Activated CD8-positive, alpha-beta memory T cell treated with anti-CD3 and anti-CD28 coated beads for 36 hours (primary cell): ENCODE results near the gene CDH2. TPM values are rescaled to one million over a fixed set of nuclear protein-coding genes. Genes with fewer than 3 reads are reported as not detected.

Experiments used
- CTCF ChIA-PET: fragments of 350-600 bp; sonication (Branson Sonifier 250); formaldehyde crosslinking; loops from one replicate; lab custom pipeline; 2021; ENCODE audit warnings: antibody characterized with exemption; lab: Charles Lee
- POLR2A ChIA-PET: fragments of 350-600 bp; sonication (Branson Sonifier 250); formaldehyde crosslinking; loops from one replicate; lab custom pipeline; 2021; ENCODE audit warnings: antibody characterized with exemption; lab: Charles Lee
- total RNA-seq, 2 experiments: library from RNA; stranded (reverse); gene quantifications; one replicate each; pipeline ENCODE4 v1.2.3, GENCODE V29; 2021

Gene CDH2
- total RNA-seq, 2 experiments from 2014 or later = 0.13 to 0.17 TPM

DNA sequence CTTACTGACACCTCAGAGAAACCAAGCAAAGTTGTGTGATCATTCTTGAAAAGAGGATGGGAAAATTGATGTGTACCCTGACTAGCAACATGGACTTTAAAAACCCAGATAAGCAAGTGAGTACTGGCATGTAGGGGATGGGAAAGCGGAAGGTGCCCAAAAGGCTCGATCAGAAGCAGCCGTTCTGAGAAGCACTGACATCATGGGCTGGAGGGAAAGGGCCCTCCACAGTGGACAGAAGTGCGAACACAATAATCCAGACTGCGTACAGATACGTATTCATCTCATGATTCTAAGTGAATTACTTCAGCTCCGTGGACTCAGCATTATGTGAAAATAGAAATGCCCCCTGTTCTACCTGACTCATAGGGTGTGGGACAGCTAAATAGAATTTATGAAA lies 42.2 kb downstream of the CDH2 start:
- POLR2A ChIA-PET = no interaction called here
- CTCF ChIA-PET = no interaction called here

GRCh38 chr18:28132084-28132483 lies 44.8 kb downstream of the CDH2 start:
- ChIA-PET POLR2A (no interaction called here), CTCF (no interaction called here)

DNA sequence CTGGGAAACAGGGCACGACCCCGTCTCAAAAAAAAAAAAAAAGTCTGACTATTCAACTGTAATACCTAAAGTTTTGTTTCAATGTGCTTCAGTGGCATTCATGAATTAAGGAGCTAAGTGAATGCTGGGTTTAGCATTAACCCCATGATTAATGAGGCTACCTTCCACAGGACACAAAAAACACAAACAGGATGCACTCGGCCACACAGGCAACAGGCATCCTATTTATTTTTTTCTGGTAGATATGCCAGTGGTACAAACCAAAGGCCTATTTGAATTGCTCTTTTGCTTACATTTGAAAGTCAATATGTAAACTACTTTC lies 48.3 kb downstream of the CDH2 start:
- ChIA-PET POLR2A (no interaction called here), CTCF (no interaction called here)

GRCh38 chr18:28127763-28128658 lies 48.9 kb downstream of the CDH2 start:
- ChIA-PET CTCF (no interaction called here), POLR2A (no interaction called here)

GRCh38 chr18:28127228-28127627 lies 49.7 kb downstream of the CDH2 start:
- CTCF ChIA-PET = no interaction called here
- POLR2A ChIA-PET = no interaction called here

GRCh38 chr18:28126768-28127167 lies 50.2 kb downstream of the CDH2 start:
- ChIA-PET POLR2A (no interaction called here), CTCF (no interaction called here)

DNA sequence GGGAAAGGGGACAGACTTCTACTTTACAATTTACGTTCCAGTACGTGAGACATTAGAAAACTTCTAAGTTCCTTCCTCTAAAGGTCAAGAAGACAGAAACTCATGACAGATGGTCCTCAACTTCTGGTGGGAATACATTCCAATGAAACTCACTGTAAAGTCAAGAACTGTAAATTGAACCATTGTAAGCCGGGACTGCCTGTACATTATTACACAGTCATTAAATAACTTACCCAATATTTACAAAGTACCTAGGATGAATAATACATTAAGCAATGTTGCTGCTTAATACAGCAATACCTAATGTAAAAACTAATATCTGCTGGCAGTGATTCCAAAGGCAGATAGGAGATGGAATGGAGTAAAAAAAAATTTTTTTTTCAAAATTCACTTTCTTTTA lies 51.9 kb downstream of the CDH2 start:
- POLR2A ChIA-PET = no interaction called here
- CTCF ChIA-PET = no interaction called here

DNA sequence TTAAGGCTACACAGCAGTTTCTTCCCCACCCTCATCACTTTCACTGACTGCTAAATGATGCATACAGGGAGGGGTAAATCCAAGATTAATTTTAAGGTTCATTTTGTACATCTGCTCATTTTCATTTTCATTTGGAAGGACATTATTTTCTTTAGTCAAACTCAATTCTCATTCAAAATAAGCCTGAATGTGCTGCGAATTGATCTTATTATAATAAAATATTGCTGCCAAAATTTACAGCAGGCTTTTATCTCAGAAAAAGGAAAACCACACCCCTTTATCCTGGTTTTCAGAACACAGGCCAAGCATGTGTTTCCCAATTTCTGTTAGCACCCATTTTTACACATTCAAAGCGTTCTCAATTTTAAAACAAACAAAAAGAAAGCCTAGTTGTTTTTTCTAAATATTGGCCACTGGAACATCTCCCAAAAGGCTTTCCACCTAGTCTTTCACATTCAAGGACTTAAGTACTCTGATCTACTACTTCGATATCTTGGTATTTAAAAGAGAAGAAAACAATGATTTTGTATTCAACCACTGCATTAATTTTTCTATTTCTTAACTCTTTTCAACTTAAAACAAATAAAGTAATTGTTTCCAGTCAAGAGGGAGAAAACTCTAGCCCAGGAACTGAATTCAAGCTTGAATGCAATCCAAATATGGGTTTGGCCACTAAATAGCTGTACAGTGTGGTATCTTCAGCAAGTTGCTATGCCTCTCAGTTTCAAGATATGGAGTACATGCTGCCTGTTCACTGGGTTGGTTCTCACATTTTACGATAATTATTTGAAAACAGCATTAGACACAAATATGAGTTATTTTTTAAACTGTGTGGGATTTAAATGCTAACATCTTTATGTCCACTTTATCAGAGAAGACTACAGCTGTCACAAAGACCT lies 52.5 kb downstream of the CDH2 start:
- ChIA-PET CTCF (no interaction called here), POLR2A (no interaction called here)

DNA sequence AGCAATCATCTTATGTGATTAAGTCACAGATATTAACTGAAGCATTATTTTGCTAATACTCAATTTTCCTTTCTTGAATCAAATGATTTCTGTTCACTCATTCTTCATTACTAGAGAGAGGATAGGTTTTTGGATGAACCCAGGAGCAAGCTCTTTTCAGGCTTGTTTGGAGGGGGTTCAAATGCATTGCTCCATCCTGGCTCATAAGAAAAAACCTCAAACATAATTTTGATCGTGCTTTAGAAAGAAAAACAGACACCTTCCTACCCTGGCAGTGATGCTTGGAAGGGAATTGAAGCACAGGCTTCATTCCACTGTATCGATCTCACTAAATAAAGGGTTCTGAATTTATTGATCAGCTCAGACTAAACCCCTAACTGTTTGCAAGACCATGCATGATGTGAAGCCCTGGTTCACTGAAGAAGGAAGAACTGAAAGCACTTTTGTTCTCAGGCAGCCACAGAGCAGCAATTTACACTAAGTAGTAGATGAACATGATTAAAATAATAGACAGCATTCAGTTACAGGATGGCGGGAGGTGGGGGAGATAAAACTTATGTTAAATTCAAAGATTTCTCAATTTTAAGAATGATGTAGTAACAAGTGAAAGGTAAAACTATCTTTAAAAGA lies 53.4 kb downstream of the CDH2 start:
- ChIA-PET POLR2A (no interaction called here), CTCF (no interaction called here)

DNA sequence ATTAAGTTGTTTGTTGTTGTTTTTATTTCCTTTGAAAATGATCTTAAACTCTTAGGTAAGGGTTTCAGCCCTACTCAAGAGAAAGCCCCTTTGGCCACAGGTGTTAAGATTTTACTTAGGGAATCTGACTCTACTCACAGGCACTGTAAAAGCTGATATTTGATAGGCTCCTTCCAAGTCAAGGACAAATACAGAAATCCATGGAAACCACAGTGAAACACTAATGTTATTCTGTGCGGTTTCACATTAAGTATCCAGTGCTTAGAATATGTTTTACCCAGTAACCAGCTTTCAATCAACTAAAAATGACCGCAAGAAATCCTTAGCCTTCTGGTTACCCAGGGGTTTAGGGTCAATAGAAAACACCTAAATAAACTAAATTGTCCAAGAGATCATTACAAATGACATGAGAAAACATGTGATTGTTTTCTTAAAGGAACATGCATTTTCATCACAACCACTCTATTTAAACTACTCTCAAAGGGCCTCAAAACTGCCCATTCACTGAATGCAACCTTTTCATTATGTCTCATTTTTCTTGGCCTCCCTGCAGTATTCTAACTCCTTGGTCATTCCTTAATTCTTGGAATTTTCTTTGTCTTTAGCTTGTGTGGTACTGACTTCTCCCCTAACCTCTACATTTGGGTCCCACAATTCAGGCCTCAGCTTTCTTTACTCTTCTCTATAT lies 56.0 kb downstream of the CDH2 start:
- ChIA-PET CTCF (no interaction called here), POLR2A (no interaction called here)

DNA sequence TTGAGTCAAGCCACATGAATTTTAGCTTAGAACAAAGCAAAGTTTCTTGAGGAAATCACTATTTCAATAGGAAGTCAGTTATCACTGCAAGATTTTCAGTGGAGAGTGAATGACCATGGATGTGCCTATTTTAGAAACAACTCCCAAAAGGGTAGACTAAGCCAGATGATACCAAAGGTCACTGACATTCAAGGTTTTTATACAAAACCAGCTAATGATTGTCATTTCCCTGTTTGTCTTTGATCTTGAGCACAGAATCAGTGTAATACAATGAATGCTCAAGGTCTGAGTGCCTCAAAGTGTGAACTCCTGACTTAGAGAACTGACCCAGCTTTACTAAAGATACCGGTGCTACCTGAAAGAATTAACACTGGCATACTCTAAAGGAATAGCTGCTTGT lies 60.5 kb downstream of the CDH2 start:
- ChIA-PET POLR2A (no interaction called here), CTCF (no interaction called here)

DNA sequence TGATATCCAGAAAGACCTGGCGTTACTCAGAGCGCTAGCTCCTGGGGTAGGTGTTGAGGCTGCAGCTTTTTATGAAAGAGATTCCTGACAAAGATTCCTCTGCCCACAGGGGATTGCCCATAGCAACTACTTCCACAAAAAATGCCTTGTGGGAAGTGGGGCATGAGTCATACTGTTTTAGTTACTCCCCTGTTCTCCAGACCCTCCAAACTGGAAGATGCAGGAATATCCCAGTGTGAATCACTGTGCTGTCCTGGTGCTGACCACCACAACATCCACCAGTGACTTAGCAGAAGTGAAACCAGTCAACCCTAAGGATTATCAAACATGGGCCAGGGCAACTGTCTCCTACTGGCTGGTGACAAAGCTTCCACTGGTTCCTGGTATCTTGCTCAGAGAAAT lies 61.8 kb downstream of the CDH2 start:
- CTCF ChIA-PET = no interaction called here
- POLR2A ChIA-PET = no interaction called here

DNA sequence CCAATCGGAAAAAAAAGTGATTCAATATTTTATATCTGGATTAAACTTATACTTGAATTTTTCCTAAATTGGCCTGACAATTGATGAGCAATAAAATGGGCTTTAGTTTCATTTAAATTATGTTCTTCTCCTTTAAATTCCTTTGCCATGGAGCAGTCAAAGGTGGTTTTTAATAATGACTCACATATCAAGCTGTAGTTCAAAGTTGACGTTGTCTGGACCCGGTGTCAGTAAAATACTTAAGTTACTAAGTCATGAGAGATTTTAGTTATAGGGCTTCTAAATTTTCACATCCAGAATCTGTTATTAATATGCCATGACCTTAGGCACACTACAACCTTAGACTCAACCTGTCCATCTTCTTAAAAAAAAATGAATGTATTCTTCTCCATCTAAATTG lies 62.5 kb downstream of the CDH2 start:
- ChIA-PET CTCF (no interaction called here), POLR2A (no interaction called here)

DNA sequence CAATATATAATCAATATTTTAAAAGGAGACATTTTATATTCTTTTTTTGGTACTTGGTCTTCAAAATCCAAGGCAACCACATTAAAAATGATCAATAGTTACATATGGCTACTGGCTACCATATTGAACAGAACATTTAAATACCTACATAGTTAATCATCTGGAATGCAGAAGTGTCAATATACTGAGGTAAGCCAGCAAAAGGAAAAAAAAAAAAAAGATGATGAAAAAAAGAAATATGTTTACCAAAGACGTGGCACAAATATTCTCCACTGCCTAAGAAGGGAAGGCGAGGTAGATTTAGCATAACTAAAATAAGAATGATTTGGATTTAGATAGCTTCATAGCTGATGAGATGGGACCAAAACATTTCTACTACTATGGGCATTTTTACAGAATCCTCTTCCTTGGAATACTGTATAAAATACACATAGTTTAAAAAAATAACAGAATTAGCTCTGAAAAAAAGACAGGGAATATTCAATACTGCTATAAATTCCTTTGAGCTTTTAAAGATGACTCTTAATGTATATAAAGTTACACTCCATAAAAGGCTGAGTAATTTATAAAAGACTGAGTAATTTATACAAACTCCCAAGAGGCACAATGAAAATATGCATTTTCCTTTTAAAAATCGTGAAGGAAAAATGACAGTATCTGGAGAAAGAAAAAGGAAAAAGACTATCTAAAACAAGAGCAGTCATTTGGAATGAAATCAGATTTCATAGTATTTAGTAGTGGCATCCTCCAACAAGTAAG lies 63.5 kb downstream of the CDH2 start:
- ChIA-PET POLR2A (no interaction called here), CTCF (no interaction called here)

- POLR2A ChIA-PET = no interaction called here
- CTCF ChIA-PET = interaction anchor here (0.5 kb wide), 1 partner anchor 117 kb away, joined by 4 read pairs; no protein-coding TSS in a partner anchor
Observed at GRCh38 chr18:28112056-28112470, 64.9 kb downstream of the CDH2 start.

- ChIA-PET CTCF (no interaction called here), POLR2A (no interaction called here)
Observed at GRCh38 chr18:28110924-28111323, 66.0 kb downstream of the CDH2 start.

DNA sequence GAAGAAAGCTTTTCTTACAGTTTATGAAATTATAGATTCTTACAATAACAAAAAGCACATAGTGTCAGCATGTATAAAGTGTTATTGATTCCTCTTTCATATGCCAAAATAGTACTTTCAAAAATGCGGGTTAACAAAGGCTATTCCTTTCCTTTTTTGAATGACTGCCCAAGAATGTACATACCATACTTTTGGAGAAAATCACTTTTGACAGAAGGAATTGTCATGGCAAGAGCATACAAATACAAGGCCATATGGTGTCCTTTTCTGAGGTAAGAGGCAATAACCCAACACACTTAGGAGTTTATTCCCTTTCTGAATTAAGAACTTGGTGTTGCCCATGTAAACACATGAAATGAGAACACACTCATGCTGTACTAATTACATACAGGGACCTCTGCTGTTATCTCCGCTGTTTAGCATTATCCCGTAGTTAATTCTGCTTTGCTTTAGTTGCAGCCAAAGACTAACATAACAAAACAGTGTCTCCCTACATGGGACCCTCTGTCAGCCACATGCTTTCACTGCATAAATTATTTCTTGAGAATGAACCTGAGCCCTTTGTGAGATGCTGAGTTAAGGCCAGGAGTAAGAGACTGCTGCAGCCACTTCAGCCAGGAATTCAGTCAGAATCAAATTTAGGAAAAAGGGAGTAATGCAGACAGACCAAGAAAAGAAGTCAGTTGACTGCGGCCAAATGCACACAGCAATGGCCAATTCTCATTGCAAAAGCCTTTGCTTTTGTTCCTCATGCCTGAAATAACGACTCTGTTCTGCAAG lies 67.0 kb downstream of the CDH2 start:
- CTCF ChIA-PET = no interaction called here
- POLR2A ChIA-PET = no interaction called here

GRCh38 chr18:28108814-28109213 lies 68.1 kb downstream of the CDH2 start:
- CTCF ChIA-PET = no interaction called here
- POLR2A ChIA-PET = no interaction called here
